Gastroesophageal sphincter (tissue), 3 donors: Measurements from ENCODE around the gene RASGRP3.

ENCODE experiments used
- CTCF ChIP-seq, 4 experiments: fragments of 200-600 bp in 2 of 4; fragments of 450-650 bp in 2 of 4; sonication (generic) in 1 of 4; IDR thresholded peaks; one replicate each; pipeline ENCODE4 v1.5.1; 2017 to 2019; ENCODE audit warnings: antibody characterized with exemption in 4 of 4, mild to moderate bottlenecking in 2 of 4, moderate library complexity in 2 of 4
- POLR2AphosphoS5 ChIP-seq: sonication (generic); formaldehyde crosslinking; IDR thresholded peaks from one replicate; pipeline ENCODE4 v1.6.1; 2017; ENCODE audit warnings: antibody characterized with exemption

GRCh38 chr2:33430856-33431255, 45.6 kb upstream of the RASGRP3 start:
- TF ChIP-seq CTCF (IDR thresholded peaks at IDR 0.05) (no peak), POLR2AphosphoS5 (no peak)
